WERI-Rb-1 (cell line): ENCODE results near the gene BRF1.
A peak's percentile ranks its signal among the peaks of the same experiment; 100 is the strongest.

ENCODE experiments used
- DNase-seq: peaks from one replicate; pipeline ENCODE4 v3.0.0-alpha.2; 2020
- H3K27ac ChIP-seq: fragments of 250-450 bp; sonication (Bioruptor Pico); 2 replicates; pipeline ENCODE4 v1.5.1; 2020; ENCODE audit warnings: mild to moderate bottlenecking, moderate library complexity
- H3K27me3 ChIP-seq: fragments of 250-450 bp; sonication (Bioruptor Pico); 2 replicates; pipeline ENCODE4 v1.5.1; 2021; ENCODE audit warnings: mild to moderate bottlenecking, low read depth, moderate library complexity; ENCODE audit not compliant: insufficient read depth, severe bottlenecking
- H3K36me3 ChIP-seq: fragments of 250-450 bp; sonication (Bioruptor Pico); 2 replicates; pipeline ENCODE4 v1.5.1; 2020; ENCODE audit warnings: mild to moderate bottlenecking, moderate library complexity
- H3K4me3 ChIP-seq: 2 replicates; pipeline ENCODE4 v1.5.1; 2011; ENCODE audit warnings: low read depth, mild to moderate bottlenecking, control low read depth, low read length
- H3K9me3 ChIP-seq: fragments of 250-450 bp; sonication (Bioruptor Pico); 2 replicates; pipeline ENCODE4 v1.5.1; 2021; ENCODE audit warnings: mild to moderate bottlenecking, moderate library complexity; ENCODE audit not compliant: severe bottlenecking
- TF ChIP-seq, protein P1 (sequence below): IDR thresholded peaks from 2 replicates; pipeline ENCODE4 v1.5.1; 2011; ENCODE audit warnings: low read depth, mild to moderate bottlenecking, control low read depth, inconsistent platforms, low read length

Gene BRF1

DNA sequence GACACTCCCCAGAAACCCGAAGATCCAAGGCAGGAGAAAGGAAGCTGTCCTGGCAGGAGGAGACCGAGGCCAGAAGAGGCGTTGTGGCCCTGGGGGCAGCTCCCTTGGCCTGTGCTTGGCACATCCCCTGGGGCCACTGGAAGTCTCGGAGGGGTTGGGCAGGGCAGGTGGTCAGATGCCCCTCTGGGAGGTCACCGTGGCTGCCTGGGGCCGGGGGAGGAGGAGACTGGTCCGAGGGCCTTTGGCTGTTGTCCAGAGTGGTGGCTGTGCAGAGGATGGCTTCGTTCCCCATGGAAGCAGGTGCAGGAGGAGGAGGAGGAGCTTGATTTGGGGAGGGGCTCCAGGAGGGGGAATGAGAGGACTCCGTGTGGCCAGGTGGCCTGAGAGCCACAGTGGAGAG is 116.3 kb downstream of the BRF1 start:
- Histone ChIP-seq H3K4me3 (no peak overlapping the region), H3K9me3 (peaks cover 10% of the 10 kb centered on the region), H3K27me3 (no peaks in the 10 kb centered on the region), H3K27ac (no peak overlapping the region), H3K36me3 (0 out of 2 replicates have a peak, but pooled peaks cover 5% of the 10 kb centered on the region)
- no peak for DNase-seq
- TF ChIP-seq, protein P1, sequence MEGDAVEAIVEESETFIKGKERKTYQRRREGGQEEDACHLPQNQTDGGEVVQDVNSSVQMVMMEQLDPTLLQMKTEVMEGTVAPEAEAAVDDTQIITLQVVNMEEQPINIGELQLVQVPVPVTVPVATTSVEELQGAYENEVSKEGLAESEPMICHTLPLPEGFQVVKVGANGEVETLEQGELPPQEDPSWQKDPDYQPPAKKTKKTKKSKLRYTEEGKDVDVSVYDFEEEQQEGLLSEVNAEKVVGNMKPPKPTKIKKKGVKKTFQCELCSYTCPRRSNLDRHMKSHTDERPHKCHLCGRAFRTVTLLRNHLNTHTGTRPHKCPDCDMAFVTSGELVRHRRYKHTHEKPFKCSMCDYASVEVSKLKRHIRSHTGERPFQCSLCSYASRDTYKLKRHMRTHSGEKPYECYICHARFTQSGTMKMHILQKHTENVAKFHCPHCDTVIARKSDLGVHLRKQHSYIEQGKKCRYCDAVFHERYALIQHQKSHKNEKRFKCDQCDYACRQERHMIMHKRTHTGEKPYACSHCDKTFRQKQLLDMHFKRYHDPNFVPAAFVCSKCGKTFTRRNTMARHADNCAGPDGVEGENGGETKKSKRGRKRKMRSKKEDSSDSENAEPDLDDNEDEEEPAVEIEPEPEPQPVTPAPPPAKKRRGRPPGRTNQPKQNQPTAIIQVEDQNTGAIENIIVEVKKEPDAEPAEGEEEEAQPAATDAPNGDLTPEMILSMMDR: no peak

DNA sequence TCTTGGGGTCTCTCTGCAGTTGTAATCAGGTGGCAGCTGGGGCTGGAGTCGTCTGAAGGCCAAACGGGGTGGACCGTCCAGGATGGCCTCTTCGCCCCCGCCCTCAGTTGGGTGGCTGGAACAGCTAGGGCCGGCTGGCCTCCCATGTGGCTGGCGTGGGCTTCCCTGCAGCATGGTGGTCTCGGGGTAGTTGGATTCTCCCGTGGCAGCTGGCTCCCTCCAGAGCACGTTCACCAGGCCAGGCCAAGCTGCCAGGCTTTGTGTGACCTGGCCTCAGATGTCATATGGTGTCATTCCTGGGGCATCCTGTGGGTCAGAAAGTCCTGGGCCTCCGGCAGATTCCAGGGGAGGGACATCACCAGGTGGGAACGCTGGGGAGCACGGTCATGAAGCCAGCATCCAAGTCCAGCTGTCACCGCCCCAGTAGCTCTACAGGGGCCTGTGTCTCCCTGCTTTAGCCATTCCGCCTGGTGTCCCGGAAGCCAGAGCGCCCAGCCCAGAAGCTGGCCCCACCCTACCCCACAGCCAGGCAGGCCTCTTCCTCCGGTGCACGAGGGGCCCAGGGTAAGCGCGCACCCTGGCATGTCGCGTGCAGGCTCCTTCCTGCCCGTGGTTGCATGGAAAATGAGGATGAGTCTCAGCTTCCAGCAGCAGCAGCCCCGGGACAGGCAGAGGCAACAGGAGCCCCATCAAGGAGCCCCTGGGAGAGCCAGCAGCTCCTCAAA is 118.3 kb downstream of the BRF1 start:
- TF ChIP-seq, protein P1: no peak
- no peak for DNase-seq
- H3K4me3 ChIP-seq: no peak overlapping the region
- H3K27me3 ChIP-seq: no peaks in the 10 kb centered on the region
- no peaks in the 10 kb centered on the region for H3K9me3 ChIP-seq
- H3K27ac ChIP-seq: no peak overlapping the region
- H3K36me3 ChIP-seq: peaks cover 10% of the 10 kb centered on the region

DNA sequence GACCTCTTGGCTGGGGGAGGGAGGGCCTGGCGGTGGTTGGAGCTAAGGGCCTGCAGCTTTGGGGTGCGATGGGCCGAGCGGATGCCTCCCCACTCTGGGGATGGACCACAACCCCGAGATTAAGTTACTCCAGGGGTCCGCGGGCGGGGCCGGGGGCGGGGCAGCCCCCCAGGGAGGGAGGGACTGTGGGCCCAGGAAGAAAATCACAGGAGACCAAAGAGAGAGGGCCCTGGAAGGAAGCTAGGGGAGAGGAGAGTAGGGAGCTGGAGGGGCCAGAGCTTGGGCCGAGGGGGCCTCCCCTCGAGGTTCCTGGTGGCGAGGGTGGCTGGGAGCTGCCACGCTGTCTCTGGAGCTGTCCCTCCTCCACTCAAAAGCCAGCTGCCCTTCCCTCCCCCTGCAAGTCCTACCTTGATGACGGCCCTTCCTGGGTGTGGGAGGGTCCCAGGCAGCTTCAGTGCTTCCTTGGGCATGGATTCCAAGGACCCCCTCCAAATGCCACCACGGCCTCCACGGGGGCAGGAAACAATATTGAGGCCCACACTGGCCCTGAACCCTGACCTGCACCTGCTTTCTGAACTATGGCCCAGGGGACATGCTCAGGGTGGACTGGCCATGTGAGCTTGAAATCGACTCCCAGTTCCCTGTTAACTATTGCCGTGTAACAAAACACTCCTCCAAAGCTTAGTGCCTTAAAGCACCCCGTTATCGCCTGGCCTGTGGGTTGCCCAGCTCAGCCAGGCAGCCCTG is 119.1 kb downstream of the BRF1 start:
- Histone ChIP-seq H3K27ac (no peak overlapping the region), H3K4me3 (peak overlapping the region; percentile 30), H3K36me3 (peaks cover 17% of the 10 kb centered on the region), H3K27me3 (no peaks in the 10 kb centered on the region), H3K9me3 (no peaks in the 10 kb centered on the region)
- TF ChIP-seq, protein P1: no peak
- DNase-seq: no peak

DNA sequence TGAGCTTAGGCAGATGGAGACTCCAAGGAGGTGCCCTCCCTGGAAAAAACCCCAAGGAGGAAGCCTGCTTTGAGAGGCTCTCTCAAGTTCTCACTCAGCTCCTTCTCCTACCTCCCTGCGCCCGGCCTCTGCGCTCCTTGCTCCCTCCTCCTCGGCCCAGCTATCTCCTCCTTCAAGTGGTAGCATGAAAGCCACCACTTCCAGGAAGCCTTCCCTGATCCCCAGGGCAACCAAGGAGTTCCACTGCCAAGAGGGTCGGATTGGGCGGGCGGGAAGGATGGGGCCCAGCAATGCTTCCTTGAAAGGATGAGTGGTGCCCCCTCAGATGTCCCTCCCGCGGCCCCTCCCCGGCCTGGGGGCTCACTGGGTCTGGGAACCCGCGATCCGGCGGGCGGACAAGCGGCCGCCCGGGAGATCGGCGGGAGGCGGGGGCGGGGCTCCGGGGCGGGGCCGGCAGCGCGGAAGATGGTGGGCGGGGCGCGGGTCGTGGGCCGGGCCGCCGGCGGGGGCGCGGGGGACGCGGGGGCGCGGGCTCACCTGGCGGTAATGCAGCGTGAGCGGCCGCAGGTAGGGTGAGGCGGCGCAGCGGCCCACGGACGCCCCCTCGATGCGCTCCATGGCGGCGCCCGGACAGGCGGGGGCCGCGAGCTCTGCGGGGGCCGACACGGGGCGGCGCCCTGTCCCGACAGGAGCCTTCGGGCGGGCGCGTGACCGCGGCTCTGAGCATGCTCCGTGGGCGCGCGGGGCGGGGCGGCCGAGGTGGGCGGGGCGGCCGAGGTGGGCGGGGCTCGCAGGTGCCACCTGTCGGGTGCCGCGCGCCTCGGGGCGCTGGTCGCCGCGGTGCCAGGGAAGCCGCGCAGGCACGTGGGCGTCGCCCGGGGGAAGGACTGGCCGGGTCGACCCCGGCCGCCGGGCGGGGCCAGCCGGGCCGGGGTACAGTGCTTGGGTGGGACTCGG is 119.9 kb downstream of the BRF1 start, which contains the start of gene NUDT14:
TSS of gene NUDT14 (minus strand) at position 721 of the 957 bp plus-strand sequence. CDS start at position 618, 103 bp downstream.
- TF ChIP-seq, protein P1: no peak
- Histone ChIP-seq H3K27me3 (no peaks in the 10 kb centered on the region), H3K4me3 (peak within 1 kb of the TSS; percentile 54), H3K9me3 (no peaks in the 10 kb centered on the region), H3K36me3 (peaks cover 21% of the 10 kb centered on the region), H3K27ac (peak within 1 kb of the TSS; percentile 77)
- DNase-seq: peak; percentile 84

DNA sequence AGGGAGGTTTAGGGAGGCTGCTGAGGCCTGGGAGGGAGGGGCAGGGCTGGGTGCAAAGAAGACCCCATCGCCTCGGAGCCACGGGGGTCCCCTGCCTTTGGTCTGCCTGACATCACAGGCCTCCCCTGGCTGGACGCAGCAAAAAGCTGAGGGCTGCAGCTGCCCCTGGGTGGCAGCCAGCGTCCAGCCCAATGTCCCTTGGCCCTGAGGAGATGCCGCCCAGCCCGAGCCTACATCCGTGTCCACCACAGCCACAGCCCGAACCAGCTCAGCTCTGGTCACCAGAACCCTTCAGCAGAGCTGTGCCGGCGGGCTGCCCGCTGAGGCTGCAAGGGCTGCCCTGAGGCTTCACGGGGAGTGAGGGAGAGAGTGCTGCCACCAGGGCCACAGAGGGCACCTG is 121.6 kb downstream of the BRF1 start:
- no peak for DNase-seq

More for the DNA sequence above, 121.6 kb downstream of the BRF1 start:
- H3K4me3 ChIP-seq: no peak overlapping the region
- H3K36me3 ChIP-seq: peaks cover 32% of the 10 kb centered on the region
- H3K27ac ChIP-seq: peak overlapping the region; percentile 94
- H3K9me3 ChIP-seq: no peaks in the 10 kb centered on the region
- H3K27me3 ChIP-seq: no peaks in the 10 kb centered on the region
- TF ChIP-seq, protein P1: no peak
